K562 (cell line): Measurements from ENCODE around the gene NEB. TPM values are rescaled to one million over a fixed set of nuclear protein-coding genes. Genes with fewer than 3 reads are reported as not detected.
A peak's percentile ranks its signal among the peaks of the same experiment; 100 is the strongest.

ENCODE experiments used
- ATAC-seq: fragments of 200-7000 bp; cut with Tn5 transposase; 3 replicates; pipeline ENCODE4 v1.9.1; 2020; ENCODE audit warnings: moderate library complexity
- BruUV-seq: library from RNA; stranded (reverse); fragments of 400-500 nt; replicated peaks from 2 replicates; lab custom pipeline; 2021; lab: Mats Ljungman, UMichigan
- CTCF ChIA-PET: fragments of 300-600 bp; formaldehyde crosslinking; extraction: SDS; loops from one replicate; lab custom pipeline; 2021; ENCODE audit warnings: low intra/inter-chr PET ratio; lab: Yijun Ruan, JAX
- POLR2A ChIA-PET: fragments of 300-600, 350-650 bp; sonication (Branson Sonifier 250); formaldehyde crosslinking; extraction: SDS; loops from one replicate; lab custom pipeline; 2021; ENCODE audit warnings: antibody characterized with exemption, inconsistent platforms; lab: Yijun Ruan, JAX
- DNase-seq, 4 experiments: peaks; one replicate each; pipeline versions ENCODE4 v3.0.0 to v3.0.0-alpha.2; 2011 to 2018; ENCODE audit warnings: low spot score in 3 of 4, mixed read lengths in 3 of 4; ENCODE audit errors: extremely low read depth in 1 of 4
- FAIRE-seq: peaks from 2 replicates; lab custom pipeline; 2011; peaks lifted over from hg19 to GRCh38; lab: Jason Lieb, UNC
- H2AFZ ChIP-seq: 2 replicates; pipeline ENCODE4 v1.6.0; 2011; ENCODE audit warnings: low read depth, low read length, control low read depth, inconsistent platforms
- H3K27ac ChIP-seq: fragments of 200-600 bp; 3 replicates; pipeline ENCODE4 v1.8.0; 2011; ENCODE audit warnings: low read depth, mild to moderate bottlenecking, control low read depth, inconsistent platforms, low read length, moderate library complexity, mixed read lengths; ENCODE audit errors: extremely low read depth
- H3K27me3 ChIP-seq, 2 experiments: fragments of 300-600 bp in 1 of 2; 2 replicates in 1 of 2; 3 replicates in 1 of 2; pipeline versions ENCODE4 v1.6.0 to v1.8.0; 2011; ENCODE audit warnings: inconsistent platforms in 2 of 2, low read length in 2 of 2, mild to moderate bottlenecking in 1 of 2, mixed read lengths in 1 of 2, moderate library complexity in 1 of 2; ENCODE audit not compliant: control insufficient read depth in 2 of 2, insufficient read depth in 2 of 2
- H3K36me3 ChIP-seq: fragments of 300-600 bp; 3 replicates; pipeline ENCODE4 v1.8.0; 2011; ENCODE audit warnings: mild to moderate bottlenecking, low read length, inconsistent platforms; ENCODE audit not compliant: control insufficient read depth, insufficient read depth
- H3K4me1 ChIP-seq, 2 experiments: fragments of 200-600 bp in 1 of 2; replicated peaks in 1 of 2; 2 replicates in 1 of 2; 3 replicates in 1 of 2; pipeline versions ENCODE4 v1.5.1 to v1.8.0; 2011; ENCODE audit warnings: inconsistent platforms in 2 of 2, low read length in 2 of 2, mild to moderate bottlenecking in 1 of 2, mixed read lengths in 1 of 2, moderate library complexity in 1 of 2; ENCODE audit not compliant: control insufficient read depth in 2 of 2, insufficient read depth in 2 of 2
- H3K4me2 ChIP-seq: 2 replicates; pipeline ENCODE4 v1.6.1; 2011; ENCODE audit warnings: low read length, control low read depth, inconsistent platforms, mixed read lengths; ENCODE audit not compliant: insufficient read depth
- H3K4me3 ChIP-seq: fragments of 200-600 bp; sonication (generic), shearing (Covaris generic); 2 replicates; pipeline ENCODE4 v1.5.1; 2016; ENCODE audit warnings: control low read depth, inconsistent platforms
- H3K79me2 ChIP-seq: fragments of 200-600 bp; 3 replicates; pipeline ENCODE4 v1.8.0; 2011; ENCODE audit warnings: low read length, inconsistent platforms; ENCODE audit not compliant: control insufficient read depth, insufficient read depth
- H3K9ac ChIP-seq, 2 experiments: 2 replicates each; pipeline versions ENCODE4 v1.6.0 to v1.6.1; 2011; ENCODE audit warnings: low read depth in 2 of 2, low read length in 2 of 2, control low read depth in 1 of 2, inconsistent platforms in 1 of 2, mild to moderate bottlenecking in 1 of 2, mixed read lengths in 1 of 2; ENCODE audit not compliant: insufficient read depth in 1 of 2
- H3K9me1 ChIP-seq: one replicate; pipeline ENCODE4 v1.6.0; 2011; ENCODE audit warnings: inconsistent platforms, mild to moderate bottlenecking, low read length, moderate library complexity; ENCODE audit not compliant: control insufficient read depth, insufficient read depth
- H3K9me3 ChIP-seq: replicated peaks from 2 replicates; pipeline ENCODE4 v1.5.1; 2011; ENCODE audit warnings: low read depth, low read length, inconsistent platforms; ENCODE audit not compliant: control insufficient read depth, insufficient read depth
- H4K20me1 ChIP-seq: replicated peaks from 2 replicates; pipeline ENCODE4 v1.6.1; 2011; ENCODE audit warnings: low read length, inconsistent platforms, mixed read lengths; ENCODE audit not compliant: control insufficient read depth, insufficient read depth
- MCM3 ChIP-seq: fragments of 450-650 bp; IDR thresholded peaks from 2 replicates; pipeline ENCODE4 v1.6.1; 2016
- RAD21 ChIP-seq, 2 experiments: fragments of 250-450 bp in 1 of 2; fragments of 450-650 bp in 1 of 2; sonication (Bioruptor Pico) in 1 of 2; formaldehyde crosslinking in 1 of 2; IDR thresholded peaks in 1 of 2; conservative IDR thresholded peaks in 1 of 2; 2 replicates each; pipeline versions ENCODE4 v1.4.0 to v1.8.0; 2020 to 2022; ENCODE audit warnings: mild to moderate bottlenecking in 2 of 2, moderate library complexity in 1 of 2
- WGBS: fragments of 100-300 bp; shearing (Covaris generic); methylation state at CpG from one replicate; pipeline ENCODE4 v1.1.6; 2016; ENCODE audit warnings: low coverage, mixed read lengths; ENCODE audit not compliant: insufficient coverage; ENCODE audit errors: missing lambda C conversion rate; 5-methylcytosine and 5-hydroxymethylcytosine counted together
- in situ Hi-C: fragments of 300-500 bp; cut with MboI; formaldehyde crosslinking; loops from 4 replicates; pipeline ENCODE4 v1.15.0; 2018; ENCODE audit warnings: inconsistent platforms, mixed read lengths
- intact Hi-C: fragments of 100-400 bp; cut with micrococcal nuclease; formaldehyde crosslinking; loops from 2 replicates; pipeline ENCODE4 v1.14.2; 2022
- polyA plus RNA-seq, 8 experiments: library from polyadenylated mRNA; depleted of rRNA in 4 of 8; stranded (reverse) in 5 of 8; unstranded in 3 of 8; fragments of >200 nt; fragmentation: Nextera tagmentation in 2 of 8; fragmentation: Illumina TruSeq in 1 of 8; extraction: Ambion mirVana in 2 of 8; extraction: Trizol in 1 of 8; gene quantifications; 2 replicates each; pipeline versions ENCODE4 v1.2.1 to v1.2.3, GENCODE V29; 2011 to 2014; ENCODE audit warnings: inconsistent platforms in 1 of 8, missing spikeins in 1 of 8
- total RNA-seq, 7 experiments: library from RNA; depleted of rRNA in 6 of 7; stranded (reverse); fragments of >200 nt in 6 of 7; fragmentation: Illumina TruSeq in 2 of 7; extraction: Trizol in 2 of 7; gene quantifications; 2 replicates each; pipeline versions ENCODE4 v1.2.1 to v1.2.3, GENCODE V29; 2011 to 2021; ENCODE audit warnings: low replicate concordance in 1 of 7
- TF ChIP-seq, protein P1 (sequence below): IDR thresholded peaks from 2 replicates; pipeline ENCODE4 v1.6.1; 2014; ENCODE audit warnings: antibody characterized with exemption

NEB gene
- total and polyA plus RNA-seq, 9 of the 15 experiments (the other 6 are each of a cell fraction or from before 2014, with no cell fraction given): 1.7 to 3.8 (median 2.9) TPM

- intact Hi-C loops: no loop called here
- Histone ChIP-seq H3K27ac (no peak overlapping the region), H3K9ac (no peak overlapping the region), H3K4me3 (no peak overlapping the region), H4K20me1 (no peaks in the 10 kb centered on the region), H3K4me2 (no peak overlapping the region), H2AFZ (no peak overlapping the region), H3K36me3 (no peaks in the 10 kb centered on the region), H3K79me2 (no peaks in the 10 kb centered on the region), H3K27me3 (no peaks in the 10 kb centered on the region), H3K9me3 (no peaks in the 10 kb centered on the region), H3K9me1 (no peaks in the 10 kb centered on the region), H3K4me1 (peaks cover 0 to 5% of the 10 kb centered on the region in 2 experiments; a peak in 1 of 5 replicates)
- TF ChIP-seq, protein P1, sequence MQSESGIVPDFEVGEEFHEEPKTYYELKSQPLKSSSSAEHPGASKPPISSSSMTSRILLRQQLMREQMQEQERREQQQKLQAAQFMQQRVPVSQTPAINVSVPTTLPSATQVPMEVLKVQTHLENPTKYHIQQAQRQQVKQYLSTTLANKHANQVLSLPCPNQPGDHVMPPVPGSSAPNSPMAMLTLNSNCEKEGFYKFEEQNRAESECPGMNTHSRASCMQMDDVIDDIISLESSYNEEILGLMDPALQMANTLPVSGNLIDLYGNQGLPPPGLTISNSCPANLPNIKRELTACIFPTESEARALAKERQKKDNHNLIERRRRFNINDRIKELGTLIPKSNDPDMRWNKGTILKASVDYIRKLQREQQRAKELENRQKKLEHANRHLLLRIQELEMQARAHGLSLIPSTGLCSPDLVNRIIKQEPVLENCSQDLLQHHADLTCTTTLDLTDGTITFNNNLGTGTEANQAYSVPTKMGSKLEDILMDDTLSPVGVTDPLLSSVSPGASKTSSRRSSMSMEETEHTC: no peak
- TF ChIP-seq MCM3 (no peak), RAD21 (CRISPR knock-in tag; conservative IDR thresholded peaks at IDR 0.05 in 1 of 2, IDR thresholded peaks at IDR 0.05 in 1 of 2) (0 out of 4 replicates have a peak, but pooled peaks of 1 of the 2 experiments have one; percentile 2)
- in situ Hi-C loops: no loop called here
- no peak for DNase-seq
- ATAC-seq: no peak
- FAIRE-seq: no peak
- ChIA-PET CTCF (interaction anchor here (0.7 kb wide), 1 partner anchor 96 kb away, joined by 4 read pairs; the partner anchor contains the start of gene NEB), POLR2A (interaction anchor here (0.6 kb wide), 1 partner anchor 33 kb away, joined by 6 read pairs; no protein-coding TSS in a partner anchor)
- WGBS: 16% methylated on average over 1 of the region's 1 CpG
- no TSS peak for BruUV-seq
Measured at GRCh38 chr2:151638990-151639389, 95.3 kb downstream of the NEB start.
